ENCODE measurements around the gene NRARP. TPM values are rescaled to one million over a fixed set of nuclear protein-coding genes. Genes with fewer than 3 reads are reported as not detected.
A peak's percentile ranks its signal among the peaks of the same experiment; 100 is the strongest.
"Not testable (repeated sequence)": the region's sequence is repeated elsewhere in the genome, so short reads cannot be mapped to it uniquely, and the experiment has no call there.

Gene NRARP
- total RNA-seq, 2 experiments from 2014 or later: 0.71 to 0.75 TPM

- DNase-seq: no peak
- Mint-ChIP-seq H3K4me1 (peaks cover 3% of the 10 kb centered on the region), H3K27ac (no peak overlapping the region), H3K27me3 (peaks cover 12% of the 10 kb centered on the region), H3K36me3 (ENCODE audit: low read depth) (peaks cover 3% of the 10 kb centered on the region), H3K9me3 (peaks cover 30% of the 10 kb centered on the region), H3K4me3 (no peak overlapping the region)
- POLR2A ChIA-PET: no interaction called here
- CTCF ChIA-PET: no interaction called here
These were observed 28.6 kb upstream of the NRARP start for GRCh38 chr9:137330689-137331088.

- Mint-ChIP-seq H3K27me3 (peaks cover 15% of the 10 kb centered on the region), H3K9me3 (peaks cover 27% of the 10 kb centered on the region)
- H3K4me3 Mint-ChIP-seq; H3K4me1 Mint-ChIP-seq; CTCF ChIA-PET; H3K27ac Mint-ChIP-seq; POLR2A ChIA-PET; DNase-seq; H3K36me3 Mint-ChIP-seq (ENCODE audit: low read depth): not testable (repeated sequence)
These were observed 27.5 kb upstream of the NRARP start for GRCh38 chr9:137329590-137329989.

GRCh38 chr9:137327641-137328550 lies 25.8 kb upstream of the NRARP start:
- H3K9me3 Mint-ChIP-seq: peaks cover 25% of the 10 kb centered on the region
- H3K4me3 Mint-ChIP-seq; CTCF ChIA-PET; H3K4me1 Mint-ChIP-seq; H3K36me3 Mint-ChIP-seq (ENCODE audit: low read depth); POLR2A ChIA-PET; H3K27ac Mint-ChIP-seq; DNase-seq: not testable (repeated sequence)
- H3K27me3 Mint-ChIP-seq: peaks cover 15% of the 10 kb centered on the region

DNA sequence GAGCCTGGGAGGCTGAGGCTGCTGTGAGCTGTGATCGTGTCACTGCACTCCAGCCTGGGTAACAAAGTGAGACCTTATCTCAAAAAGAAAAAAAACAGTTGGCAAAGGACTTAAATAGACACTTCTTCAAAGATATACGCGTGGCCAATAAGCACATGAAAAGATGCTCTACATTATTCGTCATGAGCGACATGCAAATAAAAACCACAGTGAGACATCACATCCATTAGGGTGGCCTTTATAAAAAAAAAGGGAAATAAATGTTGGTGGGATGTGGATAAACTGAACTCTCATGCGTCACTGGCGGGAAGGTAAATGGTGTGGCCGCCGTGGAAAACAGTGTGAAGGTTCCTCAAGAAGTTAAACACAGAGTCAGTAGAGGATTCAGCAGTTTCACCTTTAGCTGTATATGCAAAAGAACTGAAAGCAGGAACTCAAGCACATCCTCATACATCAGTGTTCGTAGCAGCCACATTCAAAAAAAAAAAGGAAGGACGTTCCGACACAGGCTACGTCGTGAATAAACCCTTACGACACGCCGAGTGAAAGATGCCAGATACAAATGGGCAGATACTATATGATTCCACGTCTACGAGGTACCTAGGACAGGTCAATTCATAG lies 24.5 kb upstream of the NRARP start:
- Mint-ChIP-seq H3K27me3 (peaks cover 15% of the 10 kb centered on the region), H3K9me3 (peaks cover 25% of the 10 kb centered on the region), H3K36me3 (ENCODE audit: low read depth) (peaks cover 3% of the 10 kb centered on the region), H3K27ac (peak overlapping the region; percentile 0), H3K4me1 (peaks cover 6% of the 10 kb centered on the region), H3K4me3 (no peak overlapping the region)
- POLR2A ChIA-PET: no interaction called here
- CTCF ChIA-PET: no interaction called here
- no peak for DNase-seq

DNA sequence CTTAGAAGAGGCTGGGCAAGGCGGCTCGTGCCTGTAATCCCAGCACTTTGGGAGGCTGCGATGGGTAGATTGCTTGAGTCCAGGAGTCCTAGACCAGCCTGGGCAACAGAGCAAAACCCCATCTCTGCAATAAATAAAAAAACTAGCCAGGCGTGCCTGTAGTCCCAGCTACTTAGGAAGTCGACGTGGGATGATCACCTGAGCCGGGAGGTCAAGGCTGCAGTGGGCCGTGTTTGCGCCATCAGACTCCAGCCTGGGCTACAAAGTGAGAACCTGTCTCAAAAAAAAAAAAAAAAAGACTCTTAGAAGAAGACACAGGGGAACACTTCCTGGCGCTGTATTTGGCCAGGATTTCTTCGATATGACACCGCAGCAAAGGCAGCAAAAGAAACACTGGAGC lies 23.7 kb upstream of the NRARP start:
- Mint-ChIP-seq H3K36me3 (ENCODE audit: low read depth) (peaks cover 3% of the 10 kb centered on the region), H3K27me3 (peaks cover 15% of the 10 kb centered on the region)
- POLR2A ChIA-PET: no interaction called here

DNA sequence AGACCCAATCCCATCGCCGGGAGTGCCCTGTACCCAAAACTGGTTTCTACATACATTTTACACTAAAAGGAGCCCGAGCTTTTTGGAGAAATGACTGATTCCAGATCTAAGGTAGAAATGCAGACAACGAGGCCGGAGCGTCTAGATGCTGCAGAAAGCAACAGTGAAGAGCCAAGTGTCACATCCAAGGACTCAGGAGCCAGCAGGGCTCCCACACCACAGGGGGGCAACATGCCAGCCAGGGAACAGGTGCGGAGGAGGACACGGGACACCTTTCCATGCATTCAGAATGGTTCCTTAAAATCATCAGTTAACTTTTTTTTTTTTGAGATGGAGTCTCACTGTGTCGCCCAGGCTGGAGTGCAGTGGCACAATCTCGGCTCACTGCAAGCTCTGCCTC lies 23.1 kb upstream of the NRARP start:
- Mint-ChIP-seq H3K27ac (no peak overlapping the region), H3K4me1 (peaks cover 13% of the 10 kb centered on the region), H3K9me3 (peaks cover 14% of the 10 kb centered on the region), H3K36me3 (ENCODE audit: low read depth) (peaks cover 3% of the 10 kb centered on the region), H3K4me3 (no peak overlapping the region), H3K27me3 (peaks cover 15% of the 10 kb centered on the region)
- DNase-seq: no peak
- POLR2A ChIA-PET: interaction anchor here (1.1 kb wide), 1 partner anchor 8 kb away, joined by 3 read pairs; no protein-coding TSS in a partner anchor
- CTCF ChIA-PET: interaction anchor here (0.6 kb wide), 1 partner anchor 42 kb away, joined by 4 read pairs; no protein-coding TSS in a partner anchor

More for the DNA sequence above, 23.7 kb upstream of the NRARP start:
- DNase-seq: no peak
- Mint-ChIP-seq H3K4me1 (peaks cover 7% of the 10 kb centered on the region), H3K27ac (no peak overlapping the region), H3K9me3 (peaks cover 19% of the 10 kb centered on the region), H3K4me3 (no peak overlapping the region)
- CTCF ChIA-PET: interaction anchor here (0.6 kb wide), 1 partner anchor 43 kb away, joined by 4 read pairs; no protein-coding TSS in a partner anchor

- Mint-ChIP-seq H3K27me3 (peaks cover 15% of the 10 kb centered on the region), H3K9me3 (peaks cover 14% of the 10 kb centered on the region), H3K4me3 (no peak overlapping the region), H3K27ac (no peak overlapping the region), H3K4me1 (peaks cover 13% of the 10 kb centered on the region), H3K36me3 (ENCODE audit: low read depth) (peaks cover 3% of the 10 kb centered on the region)
- DNase-seq: no peak
- CTCF ChIA-PET: no interaction called here
- POLR2A ChIA-PET: no interaction called here
These were observed 21.7 kb upstream of the NRARP start for GRCh38 chr9:137323531-137324331.

DNA sequence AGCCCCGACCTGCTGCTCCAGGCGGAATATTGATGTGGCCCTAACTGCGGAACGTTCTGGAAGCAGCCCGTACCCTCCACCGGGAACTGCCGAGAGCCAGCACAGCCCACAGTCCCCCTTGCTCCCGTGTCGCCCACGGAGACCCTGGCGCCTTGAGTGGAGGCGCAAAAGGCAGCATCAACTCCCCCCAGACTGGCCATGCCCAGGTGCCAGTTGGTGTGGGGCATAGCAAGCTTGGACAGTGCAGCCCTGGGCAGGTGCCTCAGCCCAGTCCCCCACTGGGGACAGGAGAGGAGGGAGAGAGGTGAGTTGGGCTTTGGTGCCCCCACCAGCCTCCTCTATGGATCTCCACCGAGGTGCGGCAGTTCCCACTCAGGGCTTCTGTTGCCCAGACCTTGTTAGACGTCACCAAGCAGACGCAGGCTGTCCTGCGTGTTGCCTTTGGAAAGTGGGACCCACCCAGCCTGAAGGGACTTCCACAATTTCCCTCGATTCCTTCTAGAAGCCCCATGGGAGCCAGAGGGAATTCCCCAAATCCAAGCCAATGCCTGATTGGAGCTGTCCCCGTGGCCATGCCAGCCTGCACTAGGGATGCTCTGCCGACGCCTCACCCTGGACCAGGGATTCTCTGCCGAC lies 19.8 kb upstream of the NRARP start:
- ChIA-PET CTCF (no interaction called here), POLR2A (no interaction called here)
- H3K4me1 Mint-ChIP-seq: peaks cover 13% of the 10 kb centered on the region
- no peaks in the 10 kb centered on the region for H3K36me3 Mint-ChIP-seq (ENCODE audit: low read depth)
- no peak for DNase-seq
- H3K9me3 Mint-ChIP-seq: peaks cover 8% of the 10 kb centered on the region
- H3K27me3 Mint-ChIP-seq: peaks cover 7% of the 10 kb centered on the region
- no peak overlapping the region for H3K27ac Mint-ChIP-seq
- H3K4me3 Mint-ChIP-seq: no peak overlapping the region

- peak; percentile 56 for DNase-seq
- ChIA-PET CTCF (no interaction called here), POLR2A (interaction anchor here (1.3 to 2.8 kb wide), 2 partner anchors 18 to 80 kb away, joined by 4 to 13 read pairs; partner anchors contain the start of genes NRARP and TUBB4B)
- H3K27me3 Mint-ChIP-seq: peaks cover 3% of the 10 kb centered on the region
- H3K36me3 Mint-ChIP-seq (ENCODE audit: low read depth): no peaks in the 10 kb centered on the region
- H3K9me3 Mint-ChIP-seq: peaks cover 3% of the 10 kb centered on the region
- peak overlapping the region; percentile 68 for H3K27ac Mint-ChIP-seq
- peaks cover 10% of the 10 kb centered on the region for H3K4me1 Mint-ChIP-seq
- H3K4me3 Mint-ChIP-seq: no peak overlapping the region
These were observed 18.7 kb upstream of the NRARP start for GRCh38 chr9:137320555-137321384.

- H3K4me1 Mint-ChIP-seq: peaks cover 10% of the 10 kb centered on the region
- CTCF ChIA-PET: no interaction called here
- no peak for DNase-seq
- no peak overlapping the region for H3K4me3 Mint-ChIP-seq
- H3K27me3 Mint-ChIP-seq: peaks cover under 1% of the 10 kb centered on the region
- peaks cover 3% of the 10 kb centered on the region for H3K9me3 Mint-ChIP-seq
- POLR2A ChIA-PET: interaction anchor here (1.3 to 2.8 kb wide), 2 partner anchors 17 to 79 kb away, joined by 4 to 13 read pairs; partner anchors contain the start of genes NRARP and TUBB4B
- H3K27ac Mint-ChIP-seq: no peak overlapping the region
- no peaks in the 10 kb centered on the region for H3K36me3 Mint-ChIP-seq (ENCODE audit: low read depth)
These were observed 17.9 kb upstream of the NRARP start for GRCh38 chr9:137319739-137320551.

DNA sequence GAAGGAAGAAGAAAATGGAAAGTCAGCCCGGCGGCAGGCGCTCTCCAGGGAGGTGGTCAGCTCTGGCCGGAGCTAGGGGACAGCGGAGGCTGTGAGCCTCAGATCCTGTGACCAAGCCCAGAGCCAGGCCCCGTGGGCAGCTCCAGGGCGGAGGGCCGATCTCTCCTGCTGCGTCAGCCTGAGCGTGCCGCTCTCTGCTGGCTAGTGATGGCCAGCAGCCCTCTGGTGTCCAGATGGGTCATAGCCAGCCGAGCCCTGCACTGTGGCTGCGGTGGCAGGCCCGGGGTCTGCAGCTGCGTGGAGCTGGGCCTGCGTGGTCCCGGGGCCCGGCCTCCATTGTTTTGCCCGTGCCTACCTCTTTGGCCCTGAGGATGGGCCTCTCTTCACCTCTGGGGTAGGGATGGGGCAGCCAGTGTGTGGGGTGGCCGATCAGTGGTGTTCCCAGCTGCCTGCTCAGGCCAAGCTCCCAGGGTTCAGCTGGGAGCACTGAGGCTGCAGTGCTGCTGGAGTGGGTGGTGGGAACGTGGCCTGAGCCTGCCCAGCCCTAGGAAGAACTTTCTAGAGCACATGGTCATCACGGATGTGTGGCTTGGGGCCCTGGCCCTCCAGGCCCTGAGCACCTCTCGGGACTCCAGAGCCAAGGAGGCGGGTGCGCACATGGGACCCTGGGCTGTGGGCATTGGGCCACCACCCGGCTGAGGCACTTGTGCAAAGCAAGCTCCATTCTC lies 17.1 kb upstream of the NRARP start:
- H3K27ac Mint-ChIP-seq: no peak overlapping the region
- H3K4me3 Mint-ChIP-seq: no peak overlapping the region
- H3K36me3 Mint-ChIP-seq (ENCODE audit: low read depth): no peaks in the 10 kb centered on the region
- ChIA-PET POLR2A (interaction anchor here (2.8 kb wide), 1 partner anchor 79 kb away, joined by 13 read pairs; the partner anchor contains the start of gene TUBB4B), CTCF (no interaction called here)
- H3K27me3 Mint-ChIP-seq: no peaks in the 10 kb centered on the region
- no peak for DNase-seq
- H3K9me3 Mint-ChIP-seq: peaks cover under 1% of the 10 kb centered on the region
- H3K4me1 Mint-ChIP-seq: peaks cover 10% of the 10 kb centered on the region

Data from activated CD4-positive, alpha-beta memory T cell treated with anti-CD3 and anti-CD28 coated beads, Interleukin-2, amount 10 ng/mL, durations not matched to agents 7 days and 5 days (primary cell).